ENCODE results near the gene SNPH. TPM values are rescaled to one million over a fixed set of nuclear protein-coding genes. Genes with fewer than 3 reads are reported as not detected.
"Not testable (repeated sequence)": the region's sequence is repeated elsewhere in the genome, so short reads cannot be mapped to it uniquely, and the experiment has no call there.

SNPH gene
- total and polyA plus RNA-seq, 11 donors = 4.3 to 17.4 (median 11.1) TPM

DNA sequence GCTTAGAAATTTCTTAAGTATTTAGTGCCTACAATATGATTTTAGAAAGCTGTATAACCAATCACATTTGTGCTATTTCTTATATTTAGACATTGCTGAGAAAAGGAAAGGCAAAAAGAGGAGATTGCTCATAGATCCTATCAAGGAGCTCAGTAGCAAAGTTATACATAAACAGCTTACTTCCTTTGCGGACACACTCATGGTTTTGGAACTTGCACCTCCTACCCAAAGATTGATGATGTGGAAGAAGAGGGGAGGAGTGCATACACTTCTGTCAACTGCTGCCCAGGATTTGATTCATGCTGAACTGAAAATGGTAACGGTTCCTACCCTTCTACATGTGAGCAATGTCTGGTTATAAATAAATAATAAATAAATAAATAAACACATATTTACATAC is 23.6 kb upstream of the SNPH start:
- Histone ChIP-seq H3K9me3 (no peaks in the 10 kb centered on the region), H3K27me3 (peaks cover 0 to 14% (median 0%) of the 10 kb centered on the region in 9 donors), H3K4me3 (no peak overlapping the region), H3K36me3 (no peaks in the 10 kb centered on the region), H3K27ac (no peak overlapping the region), H3K4me1 (peaks cover 0 to 4% (median 0%) of the 10 kb centered on the region in 12 donors)
- ATAC-seq (no peak), DNase-seq (no peak)
- intact Hi-C loops (cut with DNase I) = no loop called here
- WGBS, 4 donors = 59 to 66% (median 61%) methylated on average over 2 of the region's 2 CpGs
- no peak for TF ChIP-seq POLR2A (IDR thresholded peaks at IDR 0.05)
- TF ChIP-seq, protein P1, sequence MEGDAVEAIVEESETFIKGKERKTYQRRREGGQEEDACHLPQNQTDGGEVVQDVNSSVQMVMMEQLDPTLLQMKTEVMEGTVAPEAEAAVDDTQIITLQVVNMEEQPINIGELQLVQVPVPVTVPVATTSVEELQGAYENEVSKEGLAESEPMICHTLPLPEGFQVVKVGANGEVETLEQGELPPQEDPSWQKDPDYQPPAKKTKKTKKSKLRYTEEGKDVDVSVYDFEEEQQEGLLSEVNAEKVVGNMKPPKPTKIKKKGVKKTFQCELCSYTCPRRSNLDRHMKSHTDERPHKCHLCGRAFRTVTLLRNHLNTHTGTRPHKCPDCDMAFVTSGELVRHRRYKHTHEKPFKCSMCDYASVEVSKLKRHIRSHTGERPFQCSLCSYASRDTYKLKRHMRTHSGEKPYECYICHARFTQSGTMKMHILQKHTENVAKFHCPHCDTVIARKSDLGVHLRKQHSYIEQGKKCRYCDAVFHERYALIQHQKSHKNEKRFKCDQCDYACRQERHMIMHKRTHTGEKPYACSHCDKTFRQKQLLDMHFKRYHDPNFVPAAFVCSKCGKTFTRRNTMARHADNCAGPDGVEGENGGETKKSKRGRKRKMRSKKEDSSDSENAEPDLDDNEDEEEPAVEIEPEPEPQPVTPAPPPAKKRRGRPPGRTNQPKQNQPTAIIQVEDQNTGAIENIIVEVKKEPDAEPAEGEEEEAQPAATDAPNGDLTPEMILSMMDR (IDR thresholded peaks at IDR 0.05) = no peak

DNA sequence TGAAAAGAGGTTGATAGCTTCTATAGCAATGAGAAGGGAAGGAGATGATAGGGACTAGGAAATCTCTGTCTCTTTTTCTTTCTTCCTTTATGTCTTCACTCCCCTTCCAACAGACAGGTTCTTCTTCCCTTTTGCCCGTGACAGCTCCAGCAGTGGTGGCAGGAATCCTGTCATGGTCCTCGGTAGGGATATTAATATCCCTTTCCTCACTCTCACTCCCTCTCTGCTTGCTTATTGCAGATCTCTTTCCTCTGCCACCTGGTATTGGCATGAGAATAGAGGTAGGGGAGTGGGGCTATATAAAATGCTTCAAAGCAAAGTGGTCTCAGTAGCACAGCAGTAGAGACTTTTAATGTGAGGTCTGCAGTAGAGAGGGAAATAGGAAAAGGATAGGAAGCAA is 20.5 kb upstream of the SNPH start:
- Histone ChIP-seq H3K27me3 (peaks cover 0 to 14% (median 0%) of the 10 kb centered on the region in 9 donors), H3K36me3 (no peaks in the 10 kb centered on the region), H3K27ac (no peak overlapping the region), H3K4me1 (peaks cover 0 to 4% (median 0%) of the 10 kb centered on the region in 12 donors), H3K4me3 (no peak overlapping the region), H3K9me3 (no peaks in the 10 kb centered on the region)
- peak in 3 of 4 donors; percentile 46 to 81 (median 54) for ATAC-seq
- no peak for TF ChIP-seq POLR2A (IDR thresholded peaks at IDR 0.05)
- TF ChIP-seq, protein P1 (IDR thresholded peaks at IDR 0.05) = no peak
- DNase-seq = no peak
- intact Hi-C loops (cut with DNase I) = no loop called here
- WGBS, 4 donors = 12 to 31% (median 29%) methylated on average over 2 of the region's 2 CpGs

DNA sequence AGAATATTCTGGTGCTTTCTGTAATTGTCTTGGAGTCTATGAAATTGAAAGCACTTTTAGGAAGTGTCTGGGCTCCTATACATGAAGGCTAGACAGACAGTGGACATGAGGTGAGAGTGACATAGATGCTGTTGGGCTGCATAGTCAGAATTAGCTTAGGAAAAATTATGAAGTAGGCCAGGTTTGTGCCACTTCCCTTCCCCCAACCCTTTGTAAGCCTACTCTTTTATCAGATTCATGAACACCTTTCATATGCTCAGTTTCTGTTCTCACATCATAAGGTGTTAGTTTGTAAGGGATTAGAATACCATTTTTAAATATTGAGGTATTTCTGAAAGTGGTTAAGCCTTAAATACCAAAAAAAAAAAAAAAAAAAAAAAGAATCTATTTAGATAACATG is 18.4 kb upstream of the SNPH start:
- Histone ChIP-seq H3K36me3 (no peaks in the 10 kb centered on the region), H3K27ac (no peak overlapping the region), H3K4me3 (no peak overlapping the region), H3K4me1 (peaks cover 0 to 4% (median 0%) of the 10 kb centered on the region in 12 donors), H3K27me3 (peaks cover 0 to 5% (median 0%) of the 10 kb centered on the region in 9 donors), H3K9me3 (no peaks in the 10 kb centered on the region)
- intact Hi-C loops (cut with DNase I) = no loop called here
- ATAC-seq (no peak), DNase-seq (no peak)
- TF ChIP-seq POLR2A (IDR thresholded peaks at IDR 0.05) = no peak
- TF ChIP-seq, protein P1 (IDR thresholded peaks at IDR 0.05) = no peak

DNA sequence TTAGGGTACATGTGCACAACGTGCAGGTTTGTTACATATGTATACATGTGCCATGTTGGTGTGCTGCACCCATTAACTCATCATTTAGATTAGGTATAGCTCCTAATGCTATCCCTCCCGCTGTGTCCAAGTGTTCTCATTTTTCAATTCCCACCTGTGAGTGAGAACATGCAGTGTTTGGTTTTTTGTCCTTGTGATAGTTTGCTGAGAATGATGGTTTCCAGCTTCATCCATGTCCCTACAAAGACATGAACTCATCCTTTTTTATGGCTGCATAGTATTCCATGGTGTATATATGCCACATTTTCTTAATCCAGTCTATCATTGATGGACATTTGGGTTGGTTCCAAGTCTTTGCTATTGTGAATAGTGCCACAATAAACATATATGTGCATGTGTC is 15.8 kb upstream of the SNPH start:
- H3K36me3 ChIP-seq; H3K27ac ChIP-seq; H3K4me3 ChIP-seq; DNase-seq; H3K9me3 ChIP-seq; intact Hi-C loops (cut with DNase I); H3K4me1 ChIP-seq; ATAC-seq: not testable (repeated sequence)
- WGBS, 4 donors = 84 to 94% (median 93%) methylated on average over 2 of the region's 2 CpGs
- peaks cover 0 to 16% (median 0%) of the 10 kb centered on the region in 9 donors for H3K27me3 ChIP-seq

DNA sequence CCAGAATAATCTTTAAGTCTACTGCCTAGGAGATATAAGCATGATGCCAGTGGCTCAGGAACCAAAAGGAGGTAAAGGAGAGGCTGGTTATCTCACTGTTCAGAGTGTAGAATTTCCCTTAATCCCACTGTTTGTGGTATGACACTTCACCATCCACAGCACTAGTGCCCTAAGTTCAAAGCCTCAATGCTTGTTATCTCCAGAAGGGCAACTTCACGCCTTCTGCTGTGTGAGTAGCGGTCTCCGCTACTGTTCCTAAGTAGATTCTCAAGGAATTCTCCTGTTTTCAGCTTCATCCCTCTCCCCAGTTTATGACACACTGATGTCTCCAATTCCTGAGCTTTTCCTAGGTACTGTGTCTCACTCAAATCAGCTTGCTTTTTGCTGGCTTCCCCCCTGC is 13.7 kb upstream of the SNPH start:
- intact Hi-C loops (cut with DNase I) = no loop called here
- TF ChIP-seq, protein P1 (IDR thresholded peaks at IDR 0.05) = no peak
- no peak for TF ChIP-seq POLR2A (IDR thresholded peaks at IDR 0.05)
- H3K4me1 ChIP-seq = no peaks in the 10 kb centered on the region
- H3K27ac ChIP-seq = no peak overlapping the region
- 44 to 77% (median 61%) methylated on average over 3 of the region's 3 CpGs for WGBS, 4 donors
- H3K9me3 ChIP-seq = no peaks in the 10 kb centered on the region
- H3K27me3 ChIP-seq = peaks cover 0 to 22% (median 3%) of the 10 kb centered on the region in 9 donors
- no peak overlapping the region for H3K4me3 ChIP-seq
- no peaks in the 10 kb centered on the region for H3K36me3 ChIP-seq
- ATAC-seq = no peak
- DNase-seq = no peak
